ES-I3 (cell line): ENCODE measurements around the gene IRAK2.
"Not testable (repeated sequence)": the region's sequence is repeated elsewhere in the genome, so short reads cannot be mapped to it uniquely, and the experiment has no call there.

Source experiments
- H3K36me3 ChIP-seq: 2 replicates; pipeline ENCODE4 v1.6.1; 2013; ENCODE audit warnings: mild to moderate bottlenecking, low read length, control low read depth, moderate library complexity; ENCODE audit not compliant: insufficient read depth
- H3K4me1 ChIP-seq: 2 replicates; pipeline ENCODE4 v1.6.1; 2013; ENCODE audit warnings: mild to moderate bottlenecking, control low read depth, low read length; ENCODE audit not compliant: insufficient read depth
- H3K9ac ChIP-seq: 2 replicates; pipeline ENCODE4 v1.6.1; 2013; ENCODE audit warnings: low read depth, mild to moderate bottlenecking, low read length, moderate library complexity
- H3K9me3 ChIP-seq: 2 replicates; pipeline ENCODE4 v1.6.1; 2013; ENCODE audit warnings: mild to moderate bottlenecking, low read length, moderate library complexity; ENCODE audit not compliant: control insufficient read depth, insufficient read depth

Gene IRAK2

DNA sequence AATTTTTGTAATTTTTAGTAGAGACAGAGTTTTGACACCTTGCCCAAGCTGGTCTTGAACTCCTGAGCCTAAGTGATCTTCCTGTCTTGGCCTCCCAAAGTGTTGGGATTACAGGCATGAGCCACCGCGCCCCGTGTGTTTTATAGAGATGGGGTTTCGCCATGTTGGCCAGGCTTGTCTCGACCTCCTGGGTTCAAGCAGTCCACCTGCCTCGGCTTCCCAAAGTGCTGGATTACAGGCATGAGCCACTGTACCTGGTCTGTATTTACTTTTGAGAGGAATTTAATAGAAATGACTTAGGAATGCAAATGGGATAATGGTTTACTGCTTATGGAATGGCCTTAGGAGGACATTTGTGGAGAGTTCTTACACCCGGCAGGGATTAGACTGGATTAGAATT, 94.3 kb downstream of the IRAK2 start:
- H3K36me3 ChIP-seq, result peaks cover 5% of the 10 kb centered on the region
- H3K9ac ChIP-seq, result no peak overlapping the region
- no peaks in the 10 kb centered on the region for H3K9me3 ChIP-seq
- 0 out of 2 replicates have a peak, but pooled peaks cover 3% of the 10 kb centered on the region for H3K4me1 ChIP-seq

GRCh38 chr3:10259798-10260197, 95.1 kb downstream of the IRAK2 start:
- H3K36me3 ChIP-seq, result peaks cover 5% of the 10 kb centered on the region
- H3K9me3 ChIP-seq, result no peaks in the 10 kb centered on the region
- 0 out of 2 replicates have a peak, but pooled peaks cover 3% of the 10 kb centered on the region for H3K4me1 ChIP-seq
- no peak overlapping the region for H3K9ac ChIP-seq

GRCh38 chr3:10260211-10260701, 95.5 kb downstream of the IRAK2 start:
- Histone ChIP-seq H3K4me1 (0 out of 2 replicates have a peak, but pooled peaks cover 3% of the 10 kb centered on the region), H3K36me3 (peaks cover 5% of the 10 kb centered on the region), H3K9ac (no peak overlapping the region), H3K9me3 (no peaks in the 10 kb centered on the region)

GRCh38 chr3:10262027-10262426, 97.3 kb downstream of the IRAK2 start:
- Histone ChIP-seq H3K9me3 (no peaks in the 10 kb centered on the region), H3K9ac (no peak overlapping the region), H3K36me3 (peaks cover 5% of the 10 kb centered on the region), H3K4me1 (0 out of 2 replicates have a peak, but pooled peaks cover 3% of the 10 kb centered on the region)

DNA sequence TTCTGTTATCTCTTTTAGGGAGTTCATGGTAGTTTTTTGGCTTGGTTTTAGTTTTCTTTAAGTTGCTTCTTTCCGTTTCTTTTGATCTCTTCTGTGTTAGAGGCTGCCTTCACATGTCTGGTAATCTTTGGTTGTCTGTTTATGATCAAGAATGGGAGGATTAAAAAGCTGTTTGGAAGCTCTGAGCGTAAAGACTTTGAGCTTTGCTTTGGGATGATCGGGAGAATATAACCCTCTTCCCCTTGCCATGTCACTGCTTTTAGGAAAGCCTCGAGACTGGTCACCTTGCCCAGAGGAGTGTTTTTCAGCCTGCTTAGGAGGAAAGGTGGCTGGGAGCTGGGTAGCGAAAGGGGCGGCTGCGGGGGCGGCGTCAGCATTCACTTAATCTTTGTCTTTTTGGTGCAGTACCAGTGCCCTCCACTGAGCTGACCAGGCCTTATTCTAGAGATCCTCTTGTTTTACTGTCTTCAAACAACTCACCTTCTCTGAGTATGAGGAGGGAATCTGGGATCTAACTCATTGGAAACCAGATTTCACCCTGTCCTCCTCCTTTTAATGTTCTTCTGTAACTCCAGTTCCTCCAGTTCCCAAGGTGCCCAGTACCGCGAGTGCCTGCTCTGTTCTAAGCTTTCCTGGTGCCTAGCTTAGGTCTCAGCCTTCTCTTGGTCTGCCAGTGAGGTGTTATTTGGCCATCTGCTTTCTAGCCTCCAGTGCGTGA, 99.1 kb downstream of the IRAK2 start:
- Histone ChIP-seq H3K36me3 (peaks cover 8% of the 10 kb centered on the region), H3K9ac (no peak overlapping the region), H3K4me1 (0 out of 2 replicates have a peak, but pooled peaks cover 3% of the 10 kb centered on the region), H3K9me3 (no peaks in the 10 kb centered on the region)

GRCh38 chr3:10265833-10266232, 101.1 kb downstream of the IRAK2 start:
- no peaks in the 10 kb centered on the region for H3K9me3 ChIP-seq
- H3K36me3 ChIP-seq, result peaks cover 4% of the 10 kb centered on the region
- H3K9ac ChIP-seq, result no peak overlapping the region
- 0 out of 2 replicates have a peak, but pooled peaks cover 3% of the 10 kb centered on the region for H3K4me1 ChIP-seq

DNA sequence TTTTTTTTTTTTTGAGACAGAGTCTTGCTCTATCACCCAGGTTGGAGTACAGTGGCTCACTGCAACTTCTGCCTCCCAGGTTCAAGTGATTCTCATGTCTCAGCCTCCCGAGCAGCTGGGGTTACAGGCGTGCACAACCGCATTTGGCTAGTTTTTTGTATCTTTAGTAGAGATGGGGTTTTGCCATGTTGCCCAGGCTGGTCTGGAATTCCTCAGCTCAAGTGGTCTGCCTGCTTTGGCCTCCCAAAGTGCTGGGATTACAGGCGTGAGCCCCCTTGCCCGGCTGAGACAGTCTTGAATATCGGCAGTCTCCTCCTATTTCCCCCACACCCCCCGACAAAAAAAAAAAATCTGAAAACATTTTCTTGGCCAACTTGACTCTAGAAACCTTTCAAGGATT, 102.2 kb downstream of the IRAK2 start:
- not testable (repeated sequence) for H3K36me3 ChIP-seq, H3K9ac ChIP-seq, H3K4me1 ChIP-seq, H3K9me3 ChIP-seq

GRCh38 chr3:10268116-10268515, 103.4 kb downstream of the IRAK2 start:
- peaks cover 4% of the 10 kb centered on the region; the same call in 1 of the 2 replicates for H3K36me3 ChIP-seq

DNA sequence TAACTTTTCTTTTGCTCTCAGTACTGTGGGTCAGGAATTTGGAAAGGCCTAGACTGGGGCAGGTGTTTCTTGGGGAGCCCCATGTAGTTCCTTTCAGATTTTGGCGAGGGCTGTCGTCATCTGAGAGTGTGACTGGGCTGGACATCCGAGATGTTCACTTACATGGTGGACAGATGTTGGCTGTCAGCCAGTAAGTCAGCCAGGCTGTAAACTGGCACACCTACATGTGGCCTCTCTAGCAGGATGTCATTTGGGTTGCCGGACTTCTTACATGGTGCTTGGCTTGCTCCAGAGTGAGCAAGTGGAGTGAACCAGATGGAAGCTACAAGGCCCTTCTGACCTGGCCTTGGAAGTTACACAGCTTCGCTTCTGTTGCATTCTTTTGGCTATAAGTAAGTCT, 104.2 kb downstream of the IRAK2 start:
- no peaks in the 10 kb centered on the region for H3K4me1 ChIP-seq
- no peak overlapping the region for H3K9ac ChIP-seq
- peaks cover 4% of the 10 kb centered on the region; the same call in 1 of the 2 replicates for H3K36me3 ChIP-seq
- no peaks in the 10 kb centered on the region for H3K9me3 ChIP-seq

More at GRCh38 chr3:10268116-10268515, 103.4 kb downstream of the IRAK2 start:
- no peaks in the 10 kb centered on the region for H3K9me3 ChIP-seq
- no peak overlapping the region for H3K9ac ChIP-seq
- 0 out of 2 replicates have a peak, but pooled peaks cover 3% of the 10 kb centered on the region for H3K4me1 ChIP-seq

GRCh38 chr3:10269443-10269842, 104.7 kb downstream of the IRAK2 start:
- Histone ChIP-seq H3K9me3 (no peaks in the 10 kb centered on the region), H3K4me1 (no peaks in the 10 kb centered on the region), H3K36me3 (peaks cover 4% of the 10 kb centered on the region; the same call in 1 of the 2 replicates), H3K9ac (no peak overlapping the region)

- not testable (repeated sequence) for H3K36me3 ChIP-seq, H3K9ac ChIP-seq, H3K9me3 ChIP-seq, H3K4me1 ChIP-seq
These were observed 107.8 kb downstream of the IRAK2 start for GRCh38 chr3:10272476-10272875.

DNA sequence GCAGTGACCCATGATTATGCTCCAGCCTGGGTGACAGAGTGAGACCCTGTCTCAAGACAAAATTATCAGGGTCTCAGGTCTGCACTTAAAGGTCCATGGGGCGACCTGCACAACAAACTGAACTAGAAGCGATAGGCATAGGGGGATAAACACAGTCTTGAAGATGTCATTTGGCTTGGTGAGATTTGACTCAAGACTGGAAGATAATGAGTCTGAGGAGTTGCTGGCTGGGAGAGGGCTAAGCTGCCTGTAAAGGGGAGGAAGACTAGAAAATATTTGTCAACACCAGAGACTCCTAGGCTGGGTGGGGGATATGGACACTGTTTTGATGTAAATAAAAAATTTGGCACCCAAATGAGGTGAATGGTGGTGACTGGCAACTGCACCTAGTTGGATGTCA, 108.3 kb downstream of the IRAK2 start:
- no peaks in the 10 kb centered on the region for H3K9me3 ChIP-seq
- peaks cover 4% of the 10 kb centered on the region; the same call in 1 of the 2 replicates for H3K36me3 ChIP-seq
- no peak overlapping the region for H3K9ac ChIP-seq
- no peaks in the 10 kb centered on the region for H3K4me1 ChIP-seq

GRCh38 chr3:10273702-10274305, 109.1 kb downstream of the IRAK2 start:
- Histone ChIP-seq H3K4me1 (no peaks in the 10 kb centered on the region), H3K9me3 (no peaks in the 10 kb centered on the region), H3K9ac (no peak overlapping the region), H3K36me3 (peaks cover under 1% of the 10 kb centered on the region; the same call in 1 of the 2 replicates)

DNA sequence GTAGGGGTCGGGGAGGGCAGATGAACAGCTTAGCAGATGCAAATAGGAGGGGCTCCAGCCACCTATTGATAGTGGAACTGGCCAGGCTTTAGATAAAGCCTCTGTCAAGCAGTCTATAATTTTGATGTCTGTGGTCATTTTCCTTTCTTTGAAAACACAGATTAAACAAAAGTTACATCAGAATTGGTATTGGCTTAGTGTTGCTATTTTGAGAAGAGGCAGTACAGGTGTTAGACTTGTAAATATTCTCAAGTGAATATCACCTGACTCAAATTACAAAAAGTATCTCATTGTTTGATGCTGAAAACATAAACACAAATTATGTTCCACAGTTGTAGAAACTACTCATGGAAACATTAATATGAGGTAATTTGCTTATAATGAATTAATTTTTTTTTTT, 109.9 kb downstream of the IRAK2 start:
- no peaks in the 10 kb centered on the region for H3K9me3 ChIP-seq
- H3K9ac ChIP-seq, result no peak overlapping the region
- no peaks in the 10 kb centered on the region; the same call in 1 of the 2 replicates for H3K36me3 ChIP-seq
- no peaks in the 10 kb centered on the region for H3K4me1 ChIP-seq
